ENCODE results near the gene SIK2.

Gene SIK2

DNA sequence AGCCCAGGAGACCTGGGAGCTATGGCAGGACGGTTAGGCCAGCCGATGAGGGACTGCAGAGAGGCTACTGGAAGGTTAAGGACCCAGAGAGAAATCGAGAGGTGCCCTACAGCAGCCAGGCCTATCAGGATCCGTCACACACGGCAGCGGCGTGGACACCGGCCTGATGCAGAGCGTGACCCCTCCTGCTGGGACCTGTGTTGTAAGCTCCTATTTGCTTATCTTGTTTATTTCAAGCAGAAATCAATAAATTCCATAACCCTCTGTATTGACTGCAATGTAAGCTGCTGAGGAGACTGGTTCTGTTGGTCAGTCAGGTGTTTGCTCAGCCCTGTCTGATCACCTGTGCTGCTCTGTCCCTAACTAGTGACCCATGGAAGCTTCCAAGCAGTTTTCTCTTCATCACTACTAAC is 124.1 kb downstream of the SIK2 start:
- no peak for DNase-seq (ENCODE audit: low read depth in 3 of 3, low spot score in 1 of 3)

DNA sequence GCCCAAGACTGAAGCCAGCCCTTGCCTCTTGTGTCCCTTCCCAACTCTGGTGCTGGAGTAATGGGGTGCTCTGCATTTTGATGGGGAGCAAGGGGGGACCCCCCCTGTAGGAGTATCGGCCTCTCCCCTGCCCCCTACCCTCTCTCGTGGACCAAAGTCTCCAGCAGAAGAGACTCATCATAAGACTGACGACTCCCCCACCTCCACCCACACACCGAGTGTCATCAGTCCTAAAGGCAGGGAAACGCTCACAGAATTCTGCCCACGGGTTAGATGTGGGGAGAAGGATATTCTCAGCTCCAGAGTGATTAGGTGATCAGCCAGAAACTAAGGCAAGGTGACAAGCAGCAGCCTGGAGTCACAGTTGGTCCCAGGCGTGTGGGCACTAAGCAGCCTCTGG is 125.2 kb downstream of the SIK2 start:
- no peak for DNase-seq (ENCODE audit: low read depth in 3 of 3, low spot score in 1 of 3)

DNA sequence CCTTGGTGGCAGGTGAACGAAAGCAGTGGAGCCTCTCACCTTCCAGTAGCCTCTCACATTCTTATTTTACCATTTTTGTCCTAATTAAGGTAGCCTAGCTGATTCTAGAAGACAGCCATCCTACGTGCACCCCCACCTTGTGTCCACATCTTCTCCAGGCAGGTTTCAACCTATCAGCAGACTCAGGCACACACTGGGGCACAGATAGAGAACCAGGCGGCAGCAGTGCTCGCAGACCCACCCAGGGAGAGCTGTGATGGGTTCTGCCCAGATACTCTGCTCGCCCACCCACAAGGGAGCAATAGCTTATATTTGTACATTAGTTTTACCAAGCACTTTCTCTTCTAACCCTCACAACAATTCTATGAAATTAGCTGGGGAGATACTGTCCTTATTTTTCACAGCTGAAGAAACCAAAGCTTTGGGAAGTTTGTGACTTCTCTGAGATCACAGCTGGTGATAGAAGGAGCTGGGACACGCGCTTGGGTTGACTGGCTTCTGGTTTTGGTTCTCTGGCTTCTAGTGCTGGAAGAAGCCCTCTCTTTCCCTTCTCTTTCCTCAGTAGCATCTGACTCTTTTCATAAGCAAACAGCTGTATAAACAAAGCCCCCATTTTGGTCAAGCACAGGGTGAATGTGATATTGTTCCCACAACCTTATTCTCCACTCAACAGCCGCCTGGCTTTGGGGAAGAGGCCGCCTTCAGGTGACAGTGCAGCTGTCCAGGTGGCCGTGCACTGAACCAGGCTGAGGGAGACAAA is 127.0 kb downstream of the SIK2 start:
- DNase-seq (ENCODE audit: low read depth in 3 of 3, low spot score in 1 of 3), result no peak

DNA sequence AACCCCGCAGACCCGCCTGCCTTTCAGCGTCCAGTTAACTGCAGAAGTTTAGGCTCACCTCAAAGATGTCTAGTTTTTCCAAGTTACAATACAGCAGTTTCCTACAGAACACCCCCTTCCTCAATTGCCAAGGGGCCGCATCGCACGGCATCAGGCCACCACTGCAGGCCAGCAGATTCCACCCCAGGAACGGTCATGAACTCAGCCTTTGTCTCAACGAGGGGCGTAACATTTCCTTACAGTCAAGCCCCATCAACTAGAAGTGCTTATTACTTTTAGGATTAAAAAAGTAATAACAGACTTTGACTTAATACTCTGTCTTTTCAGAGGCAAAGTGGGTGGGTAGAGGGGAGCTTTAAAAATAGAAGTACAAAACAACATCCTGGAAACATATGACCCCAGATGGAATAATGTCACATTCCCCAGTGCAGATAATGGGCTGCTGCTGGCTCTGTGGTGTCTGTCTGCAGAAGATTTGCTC is 127.6 kb downstream of the SIK2 start:
- DNase-seq (ENCODE audit: low read depth in 3 of 3, low spot score in 1 of 3), result no peak

DNA sequence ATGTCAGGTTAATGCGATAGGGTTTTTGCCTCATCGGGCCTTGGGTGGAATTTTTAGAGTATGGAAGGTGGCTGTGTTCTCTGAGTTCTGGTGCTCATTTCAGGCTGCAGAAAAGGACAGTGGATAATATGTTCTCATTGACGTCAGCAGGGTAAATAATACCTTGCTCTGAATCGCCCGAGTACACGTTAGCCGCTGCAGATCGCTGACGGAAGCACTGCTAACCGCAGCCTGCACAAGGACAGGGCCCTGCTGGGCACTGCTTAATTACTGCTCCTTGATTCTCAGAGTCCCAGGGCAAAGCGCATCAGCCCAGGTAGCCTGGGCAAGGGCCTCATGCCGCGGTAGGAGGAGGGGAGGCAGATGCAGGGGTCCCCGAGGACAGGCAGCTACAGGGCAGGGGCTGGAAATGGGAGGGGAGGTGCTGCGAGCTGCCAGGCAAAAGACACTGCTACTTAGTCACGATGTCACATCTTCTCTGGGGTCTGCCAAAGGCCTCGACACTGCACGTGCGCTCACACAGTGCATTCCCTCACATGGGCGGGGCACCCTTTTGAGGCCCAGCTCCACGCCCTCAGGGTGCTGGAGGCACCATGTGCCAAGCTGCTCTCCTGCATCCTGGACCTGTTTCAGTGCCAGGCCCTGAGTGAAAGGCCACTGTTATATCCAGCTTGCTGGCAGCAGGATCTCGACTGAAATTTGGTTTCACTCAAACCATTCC is 128.8 kb downstream of the SIK2 start:
- DNase-seq (ENCODE audit: low read depth in 3 of 3, low spot score in 1 of 3), result no peak

DNA sequence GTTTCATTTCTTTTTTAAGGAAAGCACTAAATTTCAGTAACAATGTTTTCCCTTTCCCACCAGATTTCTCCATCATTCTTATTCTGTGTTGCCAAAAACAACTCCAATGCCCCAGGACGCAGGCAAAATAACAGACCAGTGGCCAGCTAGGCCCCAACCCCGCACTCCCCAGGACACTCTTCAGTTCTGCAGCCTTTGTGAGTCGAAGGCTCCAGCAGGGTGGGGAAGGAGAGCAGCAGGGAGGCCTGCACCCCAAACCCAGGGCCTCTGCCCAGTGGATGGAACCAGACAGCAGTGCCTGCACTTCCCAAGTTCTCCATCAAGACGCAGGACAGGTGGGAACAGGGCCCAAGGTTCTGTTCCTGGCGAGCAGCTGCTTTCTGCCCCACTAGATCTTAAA is 129.6 kb downstream of the SIK2 start:
- DNase-seq (ENCODE audit: low read depth in 3 of 3, low spot score in 1 of 3), result no peak

DNA sequence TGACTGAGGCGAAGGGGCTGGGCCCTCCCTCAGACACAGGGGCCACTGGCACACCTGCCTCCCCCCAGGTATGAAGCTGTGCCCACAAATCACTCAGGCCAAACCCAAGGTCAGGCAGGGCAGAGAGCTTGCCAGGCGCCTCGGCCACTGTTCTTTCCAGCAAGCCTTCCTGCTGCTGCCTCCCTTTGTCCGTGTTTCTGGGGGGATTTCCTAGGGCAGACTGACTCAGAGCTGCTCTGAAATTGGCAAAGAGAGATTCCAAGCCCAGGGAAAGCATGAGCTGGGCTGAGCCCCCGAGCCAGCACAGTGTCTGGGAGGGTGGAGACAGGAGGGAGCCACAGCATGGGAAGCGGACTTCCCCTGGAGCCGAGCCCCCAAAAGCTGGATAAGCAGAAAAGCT is 130.8 kb downstream of the SIK2 start:
- no peak for DNase-seq (ENCODE audit: low read depth in 3 of 3, low spot score in 1 of 3)

DNA sequence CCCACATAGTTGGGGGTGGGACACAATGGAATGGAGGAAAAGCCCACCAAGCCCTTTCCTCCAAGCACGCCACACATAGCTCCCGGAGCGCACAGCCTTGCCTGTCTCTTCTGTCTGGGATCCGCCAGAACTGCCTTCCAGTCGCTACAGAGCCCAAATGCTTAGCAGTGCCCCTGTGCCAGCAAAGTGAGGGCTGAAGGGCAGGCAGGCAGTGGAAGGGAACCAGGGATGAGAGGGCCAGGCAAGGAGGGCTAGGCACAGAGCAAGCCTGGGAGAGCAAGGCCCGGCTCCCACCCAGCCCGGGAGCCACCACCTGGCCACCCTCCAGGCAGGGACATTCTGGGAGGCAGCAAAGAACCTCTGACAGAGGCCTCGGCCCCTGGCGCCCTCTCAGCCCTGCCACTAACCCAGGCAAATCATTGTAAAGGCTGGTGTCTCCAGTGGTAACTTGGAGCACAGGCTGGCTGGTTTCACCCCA is 131.4 kb downstream of the SIK2 start:
- DNase-seq (ENCODE audit: low read depth in 3 of 3, low spot score in 1 of 3), result no peak

DNA sequence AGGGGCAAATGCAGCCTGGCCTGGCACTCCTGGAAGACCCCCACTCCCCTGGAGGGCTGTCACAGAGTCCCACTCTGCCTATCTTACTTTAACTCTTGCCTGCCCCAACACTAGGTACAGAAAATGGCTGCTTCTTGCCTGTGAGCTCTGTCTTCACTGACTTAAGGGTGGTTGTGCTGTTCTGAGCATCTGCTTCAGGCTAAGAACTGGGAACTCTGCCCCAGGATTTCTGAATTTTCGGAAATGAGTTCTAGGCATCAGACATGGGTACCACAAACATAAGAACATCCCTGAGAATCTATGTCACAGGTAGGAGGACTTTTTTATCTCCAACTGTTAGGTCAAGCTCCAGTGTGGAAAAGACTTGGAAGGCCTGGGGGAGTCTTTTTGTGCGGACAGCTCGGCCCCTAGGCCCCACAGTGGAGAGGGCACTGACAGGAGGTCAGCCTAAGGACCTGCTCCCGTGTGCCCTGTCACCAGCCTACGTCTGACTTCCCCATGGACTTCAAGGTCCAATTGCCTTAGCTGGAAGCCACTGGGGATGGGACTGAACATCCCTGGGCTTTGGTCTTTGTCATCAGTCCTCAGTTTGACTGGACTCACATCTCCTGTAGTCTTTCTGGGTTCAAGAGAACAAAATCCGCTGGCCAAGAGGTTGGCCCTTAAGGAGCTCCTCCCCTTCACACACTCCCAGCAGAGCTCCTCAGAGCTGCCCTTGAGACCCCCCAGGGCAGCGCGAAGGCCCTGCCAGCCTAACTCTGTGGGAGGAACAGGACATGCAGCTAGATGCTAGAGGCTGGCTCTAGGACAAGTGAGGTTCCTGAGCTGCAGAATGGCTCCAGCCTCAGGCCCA is 132.1 kb downstream of the SIK2 start:
- no peak for DNase-seq (ENCODE audit: low read depth in 3 of 3, low spot score in 1 of 3)

DNA sequence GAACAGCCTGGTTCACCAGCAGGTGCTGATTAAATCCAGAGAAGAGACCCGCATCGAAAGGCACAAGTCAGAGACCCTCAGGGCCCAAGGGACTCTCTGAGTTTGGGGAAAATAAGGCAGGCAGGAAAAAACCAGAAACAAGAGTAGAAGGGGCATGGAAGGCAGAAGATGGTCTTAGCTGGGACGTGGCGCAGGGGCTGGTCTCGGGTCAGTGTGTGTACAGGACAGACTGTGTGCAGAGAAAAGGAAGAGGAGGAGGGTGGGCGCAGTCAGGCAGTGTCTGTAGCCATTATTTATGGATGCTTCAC is 132.7 kb downstream of the SIK2 start:
- DNase-seq (ENCODE audit: low read depth in 3 of 3, low spot score in 1 of 3), result no peak

DNA sequence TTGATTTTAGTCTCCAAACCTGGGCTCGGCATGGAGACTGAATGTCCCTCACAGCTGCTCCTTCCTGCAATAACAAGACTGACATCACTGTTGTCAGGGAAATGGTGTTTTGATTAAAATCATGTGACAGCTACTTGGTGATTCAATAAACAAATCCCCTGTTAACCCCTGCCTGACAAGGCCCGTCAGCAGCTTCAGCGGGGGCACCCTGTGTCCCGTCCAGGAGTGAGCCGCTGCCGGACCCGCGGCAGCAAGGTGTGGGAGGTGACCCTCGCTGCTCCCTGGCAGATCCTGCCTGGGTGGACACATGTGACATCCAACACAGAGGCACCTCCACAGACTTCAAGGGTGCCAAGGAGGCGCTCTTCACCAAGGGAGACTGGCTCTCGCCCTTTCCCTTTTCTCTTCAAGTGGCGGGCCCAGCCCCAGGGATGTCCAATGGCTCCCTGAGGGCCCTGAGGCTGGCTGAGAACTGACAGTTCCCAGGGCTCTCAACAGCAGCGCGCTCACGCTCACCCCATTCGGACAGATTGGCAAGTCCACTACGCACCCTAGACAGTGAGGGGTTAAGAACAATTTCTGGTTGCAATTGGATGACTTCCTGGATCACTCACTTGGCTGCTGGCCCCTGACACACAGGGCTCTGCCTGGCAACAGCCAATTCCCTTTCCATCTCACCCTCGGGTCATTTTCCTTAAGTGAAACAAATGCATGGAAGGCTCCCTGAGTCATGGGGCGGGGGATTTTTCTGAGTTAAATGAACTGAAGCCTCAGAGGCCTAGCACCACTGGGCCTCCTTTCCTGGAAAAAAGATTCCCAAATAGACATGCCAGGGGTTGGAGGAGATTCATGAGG is 133.2 kb downstream of the SIK2 start:
- DNase-seq (ENCODE audit: low read depth in 3 of 3, low spot score in 1 of 3), result no peak

DNA sequence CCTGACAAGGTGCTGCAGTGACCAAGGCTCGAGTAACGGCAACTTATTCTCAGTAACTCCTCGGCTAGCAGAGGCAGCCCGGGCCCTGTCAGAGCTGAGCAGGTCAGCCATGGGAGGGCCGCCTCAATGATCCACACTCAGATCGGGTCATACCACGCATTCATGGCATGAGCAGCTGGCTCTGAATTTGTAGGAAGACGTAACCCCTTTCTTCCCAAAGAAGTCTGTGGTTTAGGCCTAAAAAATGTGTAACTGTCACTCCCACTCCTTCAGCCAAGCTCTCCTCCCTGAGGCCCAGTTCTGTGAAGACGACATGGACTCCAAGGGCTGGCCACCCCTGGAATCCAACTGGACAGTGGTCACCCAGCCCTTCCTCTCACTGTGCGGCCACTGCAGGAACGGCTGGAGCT is 133.9 kb downstream of the SIK2 start:
- DNase-seq (ENCODE audit: low read depth in 3 of 3, low spot score in 1 of 3), result no peak

DNA sequence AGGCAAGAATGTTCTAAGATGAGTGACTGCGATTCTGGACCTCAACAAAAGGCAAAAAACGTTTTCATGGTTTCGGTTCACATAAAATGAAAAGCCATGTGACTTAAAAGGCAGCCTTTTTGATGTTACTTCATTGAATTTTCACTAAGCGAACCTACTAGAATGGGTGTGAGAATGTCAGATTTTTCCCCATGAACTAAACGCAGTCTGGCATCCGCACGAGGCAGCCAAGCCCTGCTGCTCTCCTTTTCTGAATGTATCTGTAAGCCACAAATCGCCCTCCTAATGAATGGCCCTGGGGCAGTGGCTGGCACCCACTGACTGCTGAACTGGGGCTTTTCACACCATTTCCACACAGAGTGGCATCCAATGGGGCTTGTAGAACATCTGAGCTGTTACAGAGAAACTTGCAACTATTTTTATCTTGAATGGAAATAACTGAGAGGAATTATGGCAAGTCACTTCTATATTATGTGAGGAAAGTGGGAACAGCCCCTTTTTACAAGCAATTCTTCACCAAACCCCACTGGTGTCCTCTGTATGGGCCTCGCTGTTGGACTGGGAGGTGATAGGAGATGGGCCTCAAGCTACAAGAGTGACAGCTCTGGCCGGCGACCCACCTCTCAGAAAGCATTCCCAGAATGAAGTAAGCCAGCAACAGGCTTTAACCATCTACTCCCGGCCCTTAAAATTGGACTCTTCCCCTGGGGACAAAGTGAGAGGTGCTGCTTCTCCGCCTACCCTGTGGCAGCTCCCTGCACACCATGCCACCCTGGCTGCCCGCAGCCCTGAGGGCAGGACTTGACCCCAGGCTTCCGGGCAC is 134.6 kb downstream of the SIK2 start:
- DNase-seq (ENCODE audit: low read depth in 3 of 3, low spot score in 1 of 3), result no peak

DNA sequence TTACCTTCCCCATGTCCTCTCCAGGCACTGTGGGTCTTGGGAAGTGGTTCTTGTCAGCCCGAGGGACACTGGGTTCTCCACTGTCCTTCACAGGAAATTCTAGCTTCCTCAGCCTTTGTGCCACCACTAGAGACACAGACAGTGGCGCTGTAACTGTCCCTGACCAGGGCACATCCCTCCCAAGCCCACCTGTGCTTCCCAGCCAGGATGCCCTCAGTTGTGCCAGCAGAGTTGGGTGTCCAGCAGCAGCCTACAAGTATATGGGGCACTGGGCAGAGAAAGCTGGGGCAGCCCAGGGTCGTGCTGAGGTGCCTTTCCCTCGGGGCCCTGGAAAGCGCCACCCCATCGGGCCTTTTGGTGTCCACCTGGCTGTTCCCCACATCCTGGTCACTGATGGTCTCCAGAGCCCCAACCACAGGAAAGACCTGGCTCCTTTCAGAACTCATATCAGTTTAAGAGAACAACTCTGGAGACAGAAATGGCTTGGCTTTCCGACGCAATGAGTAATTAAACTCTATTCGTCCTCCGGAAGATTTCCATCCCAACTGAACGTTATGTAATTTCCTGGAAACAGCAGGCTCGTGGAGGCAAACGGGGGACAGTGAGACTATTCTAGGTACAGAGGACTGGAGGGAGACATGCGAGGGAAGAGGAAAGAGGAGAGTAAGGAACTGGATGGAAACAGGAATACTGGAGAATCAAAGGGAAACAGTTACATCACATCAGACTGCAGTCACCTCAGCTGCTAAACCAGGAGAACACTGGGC is 135.4 kb downstream of the SIK2 start:
- no peak for DNase-seq (ENCODE audit: low read depth in 3 of 3, low spot score in 1 of 3)

DNA sequence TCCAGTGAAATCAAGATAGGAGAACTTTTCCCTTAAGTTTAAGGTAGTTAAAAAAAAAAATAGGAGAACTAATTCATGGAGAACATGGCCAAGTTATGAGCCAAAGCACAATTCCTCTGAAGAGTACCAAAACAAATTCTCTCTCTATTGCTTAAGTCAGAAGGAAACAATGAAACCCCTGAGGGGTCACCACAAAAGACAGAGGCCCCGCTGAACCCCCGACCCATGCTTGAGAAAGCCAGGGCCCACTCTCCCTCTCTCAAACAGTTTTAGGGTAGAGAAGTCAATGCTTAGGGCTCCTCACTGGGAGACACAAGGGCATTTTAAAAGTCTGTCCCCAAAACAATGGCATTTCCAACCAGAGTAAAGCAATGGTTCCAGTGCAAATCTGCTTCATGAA is 137.1 kb downstream of the SIK2 start:
- DNase-seq (ENCODE audit: low read depth in 3 of 3, low spot score in 1 of 3), result no peak

DNA sequence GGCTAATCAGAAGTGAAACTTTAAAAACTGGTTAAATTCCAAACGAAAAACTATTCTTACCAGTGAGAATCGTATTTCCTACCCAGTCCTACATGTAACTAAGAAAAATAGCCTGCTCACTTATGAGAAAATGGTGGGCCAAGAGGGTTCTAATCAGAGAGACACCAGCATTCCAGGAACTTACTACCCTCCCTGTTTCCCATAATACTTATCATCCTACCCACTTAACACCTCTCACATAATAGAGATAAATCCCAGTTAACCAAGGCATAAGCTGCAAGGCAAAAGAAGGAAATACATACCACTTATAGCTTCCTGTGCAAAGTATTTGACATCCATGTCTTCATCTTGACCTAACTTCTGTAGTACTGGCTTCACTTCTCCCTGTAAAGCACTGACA is 139.5 kb downstream of the SIK2 start:
- no peak for DNase-seq (ENCODE audit: low read depth in 3 of 3, low spot score in 1 of 3)

DNA sequence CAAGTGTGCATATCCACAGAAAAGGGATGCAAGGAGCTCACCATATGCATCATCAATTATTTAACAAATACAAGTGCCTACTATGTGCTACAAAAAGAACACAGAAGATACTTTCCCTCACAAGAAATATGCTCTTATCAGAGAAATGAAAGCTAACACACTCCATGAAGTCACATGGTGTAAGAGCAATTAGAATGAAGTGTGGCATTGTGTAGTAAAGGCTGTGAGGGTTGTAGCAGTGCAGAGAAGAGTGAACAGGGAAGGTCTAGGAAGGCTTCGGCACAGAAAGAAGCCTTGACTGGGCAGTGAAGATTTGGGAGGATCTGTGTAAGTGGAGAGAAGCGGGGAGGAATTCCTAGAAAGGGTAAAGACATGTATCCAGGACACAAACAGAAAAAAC is 141.5 kb downstream of the SIK2 start:
- DNase-seq (ENCODE audit: low read depth in 3 of 3, low spot score in 1 of 3), result no peak

DNA sequence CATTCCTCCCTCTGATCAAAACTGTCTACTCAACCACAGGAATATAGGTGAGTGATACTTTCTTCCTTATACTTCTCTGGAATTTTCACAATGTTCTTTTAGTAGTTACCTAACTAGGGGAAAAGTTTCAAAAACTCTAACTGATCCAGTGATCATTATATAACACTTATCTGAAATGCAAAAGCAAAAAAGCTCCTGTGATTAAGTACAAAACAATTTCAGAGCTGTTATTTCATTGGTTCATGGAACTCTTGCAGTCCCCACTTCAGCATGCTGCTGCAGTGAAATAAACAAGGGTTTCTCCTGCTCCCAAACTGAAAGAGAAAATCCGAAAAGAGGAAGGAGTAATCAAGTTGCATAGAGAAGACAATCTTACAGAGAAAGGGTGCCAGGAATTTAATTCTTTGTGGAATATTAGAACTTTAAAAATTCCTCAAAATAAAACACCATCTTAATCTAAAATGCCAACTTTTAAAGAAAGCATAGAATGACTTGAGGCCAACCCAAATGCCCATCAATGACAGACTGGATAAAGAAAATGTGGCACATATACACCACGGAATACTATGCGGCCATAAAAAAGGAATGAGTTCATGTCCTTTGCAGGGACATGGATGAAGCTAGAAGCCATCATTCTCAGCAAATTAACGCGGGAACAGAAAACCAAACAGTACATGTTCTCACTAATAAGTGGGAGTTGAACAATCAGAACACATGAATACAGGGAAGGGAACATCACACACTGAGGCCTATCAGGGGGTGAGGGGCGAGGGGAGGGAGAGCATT is 143.7 kb downstream of the SIK2 start:
- DNase-seq (ENCODE audit: low read depth in 3 of 3, low spot score in 1 of 3), result no peak

Measured in stimulated activated CD4-positive, alpha-beta T cell treated with anti-CD3 and anti-CD28 coated beads, TNF-alpha, amount 100 ng/mL, for 1 hour (primary cell).